KBM-7 (cell line): ENCODE data around the gene SCAI.
"Not testable (repeated sequence)": the region's sequence is repeated elsewhere in the genome, so short reads cannot be mapped to it uniquely, and the experiment has no call there.

Experiments used
- DNase-seq: peaks from one replicate; pipeline ENCODE4 v3.0.0-alpha.2; 2015
- in situ Hi-C: fragments of 300-500 bp; cut with MboI; formaldehyde crosslinking; loops from 2 replicates; pipeline ENCODE4 v1.14.3; 2020; ENCODE audit warnings: low sequenced_read_pairs, low pct_unique_long_range_greater_than_20kb, mixed read lengths

The SCAI gene

GRCh38 chr9:125061391-125061790 is 81.9 kb downstream of the SCAI start:
- no peak for DNase-seq
- in situ Hi-C loops, result no loop called here

- in situ Hi-C loops, result no loop called here
- DNase-seq, result no peak
These were observed 93.9 kb downstream of the SCAI start for GRCh38 chr9:125049212-125050049.

GRCh38 chr9:125043631-125044030 is 99.7 kb downstream of the SCAI start:
- in situ Hi-C loops, result no loop called here
- no peak for DNase-seq

- no peak for DNase-seq
- in situ Hi-C loops, result no loop called here
These were observed 100.2 kb downstream of the SCAI start for GRCh38 chr9:125043148-125043547.

- in situ Hi-C loops, result no loop called here
- no peak for DNase-seq
These were observed 105.2 kb downstream of the SCAI start for GRCh38 chr9:125038166-125038565.

GRCh38 chr9:125028041-125028440 is 115.3 kb downstream of the SCAI start:
- DNase-seq, result no peak
- in situ Hi-C loops, result no loop called here

GRCh38 chr9:125024917-125025316 is 118.4 kb downstream of the SCAI start:
- in situ Hi-C loops, result no loop called here
- DNase-seq, result no peak

- in situ Hi-C loops, result no loop called here
These were observed 122.3 kb downstream of the SCAI start for GRCh38 chr9:125021069-125021468.

GRCh38 chr9:125015655-125016054 is 127.7 kb downstream of the SCAI start:
- in situ Hi-C loops, result not testable (repeated sequence)

More at GRCh38 chr9:125021069-125021468, 122.3 kb downstream of the SCAI start:
- DNase-seq, result no peak

GRCh38 chr9:125012013-125012412 is 131.3 kb downstream of the SCAI start:
- in situ Hi-C loops, DNase-seq: not testable (repeated sequence)

More at GRCh38 chr9:125015655-125016054, 127.7 kb downstream of the SCAI start:
- not testable (repeated sequence) for DNase-seq

GRCh38 chr9:125008599-125008998 is 134.7 kb downstream of the SCAI start:
- DNase-seq, result no peak
- in situ Hi-C loops, result no loop called here

GRCh38 chr9:125003332-125003731 is 140.0 kb downstream of the SCAI start:
- in situ Hi-C loops, result no loop called here
- no peak for DNase-seq

- no peak for DNase-seq
- in situ Hi-C loops, result no loop called here
These were observed 159.6 kb downstream of the SCAI start for GRCh38 chr9:124983698-124984097.

- DNase-seq, result no peak
- in situ Hi-C loops, result no loop called here
These were observed 162.9 kb downstream of the SCAI start for GRCh38 chr9:124980431-124980830.

GRCh38 chr9:124975131-124975530 is 168.2 kb downstream of the SCAI start:
- in situ Hi-C loops, result no loop called here
- DNase-seq, result no peak

- no peak for DNase-seq
- in situ Hi-C loops, result no loop called here
These were observed 169.5 kb downstream of the SCAI start for GRCh38 chr9:124973807-124974206.

GRCh38 chr9:124972241-124972770 is 171.0 kb downstream of the SCAI start:
- in situ Hi-C loops, result no loop called here
- no peak for DNase-seq

GRCh38 chr9:124969401-124969800 is 173.9 kb downstream of the SCAI start:
- no peak for DNase-seq

GRCh38 chr9:124968238-124968637 is 175.1 kb downstream of the SCAI start:
- in situ Hi-C loops, result no loop called here

More at GRCh38 chr9:124969401-124969800, 173.9 kb downstream of the SCAI start:
- in situ Hi-C loops, result no loop called here

GRCh38 chr9:124965775-124966568 is 177.4 kb downstream of the SCAI start:
- in situ Hi-C loops, result not testable (repeated sequence)
- DNase-seq, result peak; percentile 5

More at GRCh38 chr9:124968238-124968637, 175.1 kb downstream of the SCAI start:
- no peak for DNase-seq
